Sigmoid colon (tissue), 4 donors: Measurements from ENCODE around the gene SBF2.

Source experiments
- EP300 ChIP-seq, 4 donors: sonication (generic); formaldehyde crosslinking; IDR thresholded peaks; one replicate each; pipeline ENCODE4 v1.6.1; 2017; ENCODE audit warnings: antibody characterized with exemption in 4 of 4
- POLR2A ChIP-seq, 2 donors: fragments of 450-650 bp; IDR thresholded peaks; one replicate each; pipeline ENCODE4 v1.6.1; 2016; ENCODE audit warnings: antibody characterized with exemption in 2 of 2, mild to moderate bottlenecking in 2 of 2, moderate library complexity in 2 of 2
- POLR2AphosphoS5 ChIP-seq, 4 donors: sonication (generic); formaldehyde crosslinking; IDR thresholded peaks; one replicate each; pipeline ENCODE4 v1.6.1; 2017; ENCODE audit warnings: antibody characterized with exemption in 4 of 4
- TF ChIP-seq, protein P1 (sequence below), 4 experiments: fragments of 450-650 bp in 3 of 4; fragments of 200-600 bp in 1 of 4; IDR thresholded peaks; one replicate each; pipeline ENCODE4 v1.5.1; 2016 to 2019; ENCODE audit warnings: antibody characterized with exemption in 4 of 4, mild to moderate bottlenecking in 3 of 4, moderate library complexity in 2 of 4

DNA sequence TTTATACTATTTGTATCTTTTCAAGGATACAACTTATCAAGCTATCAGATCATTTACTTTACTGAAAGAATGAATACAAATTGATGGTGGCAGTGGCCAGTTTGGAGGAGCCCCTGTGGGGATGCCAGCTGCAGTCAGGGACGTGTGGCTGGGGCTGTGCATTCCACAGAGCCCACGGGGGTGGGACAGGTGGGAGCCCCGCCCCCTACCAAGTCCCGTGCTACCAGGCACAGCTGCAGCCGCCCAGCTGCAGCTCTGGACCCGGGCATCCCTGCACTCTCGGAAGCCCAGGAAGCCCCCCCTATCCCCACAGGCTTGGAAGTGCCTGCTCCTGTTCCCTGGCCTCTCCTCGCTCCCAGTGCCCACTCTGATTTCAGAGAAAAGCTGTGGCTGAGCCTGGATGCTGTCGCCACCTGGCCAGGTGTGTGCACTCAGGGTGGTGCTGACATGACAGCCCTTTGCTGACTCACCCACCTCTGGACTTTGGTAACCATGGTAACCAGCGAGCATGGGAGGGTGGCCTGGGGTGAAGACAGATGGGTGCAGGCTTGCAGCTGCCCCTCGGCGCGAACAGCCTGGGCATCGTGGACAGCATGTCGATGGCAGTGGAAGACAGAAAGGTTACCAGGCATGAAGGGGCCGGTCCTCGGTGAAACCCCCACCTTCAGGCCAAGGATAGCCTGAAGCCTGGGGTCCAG, 138.1 kb downstream of the SBF2 start:
- TF ChIP-seq POLR2AphosphoS5 (IDR thresholded peaks at IDR 0.05) (no peak), POLR2A (IDR thresholded peaks at IDR 0.05) (no peak), EP300 (IDR thresholded peaks at IDR 0.05) (no peak)
- TF ChIP-seq, protein P1, sequence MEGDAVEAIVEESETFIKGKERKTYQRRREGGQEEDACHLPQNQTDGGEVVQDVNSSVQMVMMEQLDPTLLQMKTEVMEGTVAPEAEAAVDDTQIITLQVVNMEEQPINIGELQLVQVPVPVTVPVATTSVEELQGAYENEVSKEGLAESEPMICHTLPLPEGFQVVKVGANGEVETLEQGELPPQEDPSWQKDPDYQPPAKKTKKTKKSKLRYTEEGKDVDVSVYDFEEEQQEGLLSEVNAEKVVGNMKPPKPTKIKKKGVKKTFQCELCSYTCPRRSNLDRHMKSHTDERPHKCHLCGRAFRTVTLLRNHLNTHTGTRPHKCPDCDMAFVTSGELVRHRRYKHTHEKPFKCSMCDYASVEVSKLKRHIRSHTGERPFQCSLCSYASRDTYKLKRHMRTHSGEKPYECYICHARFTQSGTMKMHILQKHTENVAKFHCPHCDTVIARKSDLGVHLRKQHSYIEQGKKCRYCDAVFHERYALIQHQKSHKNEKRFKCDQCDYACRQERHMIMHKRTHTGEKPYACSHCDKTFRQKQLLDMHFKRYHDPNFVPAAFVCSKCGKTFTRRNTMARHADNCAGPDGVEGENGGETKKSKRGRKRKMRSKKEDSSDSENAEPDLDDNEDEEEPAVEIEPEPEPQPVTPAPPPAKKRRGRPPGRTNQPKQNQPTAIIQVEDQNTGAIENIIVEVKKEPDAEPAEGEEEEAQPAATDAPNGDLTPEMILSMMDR (IDR thresholded peaks at IDR 0.05), result no peak
